SK-N-SH (cell line): ENCODE measurements around the gene CLDN10.

Experiments used
- CTCF ChIP-seq: fragments of 200-600 bp; sonication (generic); IDR thresholded peaks from 2 replicates; pipeline ENCODE4 v1.6.1; 2017; ENCODE audit warnings: antibody characterized with exemption, mild to moderate bottlenecking, moderate library complexity
- EP300 ChIP-seq, 2 experiments: IDR thresholded peaks; 2 replicates each; pipeline versions ENCODE4 v1.4.0 to v1.6.1; 2012; ENCODE audit warnings: borderline replicate concordance in 1 of 2, low read depth in 1 of 2, low read length in 1 of 2
- EZH2phosphoT487 ChIP-seq: fragments of 200-600 bp; sonication (generic); IDR thresholded peaks from 2 replicates; pipeline ENCODE4 v1.6.1; 2017; ENCODE audit warnings: low read depth, mixed run types, mild to moderate bottlenecking, antibody characterized with exemption, moderate library complexity, borderline replicate concordance
- GABPA ChIP-seq: IDR thresholded peaks from 2 replicates; pipeline ENCODE4 v1.4.0; 2012; ENCODE audit warnings: low read depth, mild to moderate bottlenecking
- MXI1 ChIP-seq: IDR thresholded peaks from 2 replicates; pipeline ENCODE4 v1.6.1; 2012; ENCODE audit warnings: mild to moderate bottlenecking, low read depth, low read length, improper control_type of control experiment
- NRF1 ChIP-seq: IDR thresholded peaks from 2 replicates; pipeline ENCODE4 v1.6.1; 2012; ENCODE audit warnings: low read depth, mild to moderate bottlenecking, low read length
- POLR2AphosphoS5 ChIP-seq: IDR thresholded peaks from 2 replicates; pipeline ENCODE4 v1.6.1; 2012; ENCODE audit warnings: low read depth, low read length
- TAF1 ChIP-seq: IDR thresholded peaks from 2 replicates; pipeline ENCODE4 v1.6.1; 2012; ENCODE audit warnings: low read depth, mild to moderate bottlenecking, low read length, moderate library complexity, borderline replicate concordance
- YY1 ChIP-seq: IDR thresholded peaks from 2 replicates; pipeline ENCODE4 v1.4.0; 2012; ENCODE audit warnings: low read depth, mild to moderate bottlenecking

GRCh38 chr13:95507991-95508390 is 44.5 kb upstream of the CLDN10 start:
- TF ChIP-seq TAF1 (no peak), EP300 (IDR thresholded peaks at IDR 0.05; ENCODE audit: borderline replicate concordance in 1 of 2, low read depth in 1 of 2, low read length in 1 of 2) (no peak), POLR2AphosphoS5 (no peak), CTCF (no peak), EZH2phosphoT487 (no peak), NRF1 (no peak), YY1 (no peak), MXI1 (no peak), GABPA (no peak)
